GM19455 (cell line): Measurements from ENCODE around the gene TBL3.
A peak's percentile ranks its signal among the peaks of the same experiment; 100 is the strongest.
"Not testable (repeated sequence)": the region's sequence is repeated elsewhere in the genome, so short reads cannot be mapped to it uniquely, and the experiment has no call there.

ENCODE experiments used
- ATAC-seq: cut with Tn5 transposase; IDR thresholded peaks from one replicate; pipeline ENCODE4 v1.9.1; 2021; ENCODE audit not compliant: unreplicated experiment

Gene TBL3

DNA sequence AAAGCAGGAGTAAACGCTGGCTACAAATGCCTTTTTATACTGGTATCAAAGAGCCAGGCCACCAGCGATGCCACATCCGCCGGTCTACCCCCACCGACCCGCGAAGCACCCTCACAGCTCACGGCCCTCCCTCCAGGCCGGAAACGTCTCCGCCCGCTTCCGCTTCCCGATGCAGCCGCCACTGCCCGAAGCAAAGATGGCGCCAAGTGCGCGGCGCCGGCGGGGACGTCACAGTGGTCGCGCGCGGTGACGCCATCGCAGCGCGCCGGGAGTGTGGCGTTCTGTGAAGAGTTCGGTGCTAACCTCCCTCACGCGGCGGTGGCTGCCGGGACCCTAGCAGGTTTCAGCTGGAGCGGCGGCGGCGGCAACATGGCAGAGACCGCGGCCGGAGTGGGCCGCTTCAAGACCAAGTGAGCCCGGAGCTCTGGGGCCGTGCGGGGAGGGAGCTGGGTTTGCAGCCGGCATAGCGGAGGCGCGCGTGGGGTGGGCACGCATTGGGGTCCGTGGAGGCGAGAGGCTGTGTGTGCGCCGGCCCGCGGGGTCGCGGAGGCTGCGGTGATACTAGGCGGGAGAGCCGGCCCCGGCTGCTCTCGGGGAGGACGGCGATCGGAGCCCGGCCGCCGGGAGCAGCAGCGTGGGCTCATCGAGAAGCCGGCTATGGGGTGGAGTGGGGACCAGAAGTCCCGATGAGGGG, at the start of gene TBL3:
Gene TBL3 (plus strand): TSS at position 258 of the 694 bp plus-strand sequence. CDS start 112 bp downstream, at position 370.
- ATAC-seq: peak; percentile 74

- no peak for ATAC-seq
Measured at GRCh38 chr16:1922357-1922756, 49.5 kb upstream of the TBL3 start.

GRCh38 chr16:1923299-1924034, 48.4 kb upstream of the TBL3 start:
- no peak for ATAC-seq

GRCh38 chr16:1924095-1924494, 47.8 kb upstream of the TBL3 start:
- ATAC-seq: no peak

GRCh38 chr16:1926271-1926670, 45.6 kb upstream of the TBL3 start:
- no peak for ATAC-seq

DNA sequence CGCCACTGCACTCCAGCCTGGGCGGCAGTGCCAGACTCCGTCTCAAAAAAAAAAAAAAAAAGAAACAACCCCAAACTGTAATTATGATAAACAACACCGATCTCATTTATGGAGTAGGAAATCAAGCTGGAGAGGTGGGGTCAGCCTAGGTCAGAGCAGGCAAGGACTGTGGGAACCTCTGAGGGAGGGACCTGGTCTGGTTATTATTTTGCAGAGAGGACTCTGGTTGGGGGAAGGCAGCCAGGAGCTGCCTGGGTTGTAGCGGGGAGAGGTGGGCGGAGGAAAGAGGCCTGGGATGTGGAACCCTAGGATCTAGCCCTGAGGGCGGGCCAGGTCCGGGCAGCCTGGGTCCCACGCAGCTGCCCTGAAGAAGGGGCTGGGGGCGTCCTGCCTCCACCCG, 42.7 kb upstream of the TBL3 start:
- no peak for ATAC-seq

- peak; percentile 79 for ATAC-seq
Measured at GRCh38 chr16:1929578-1930337, 42.1 kb upstream of the TBL3 start.

- ATAC-seq: no peak
Measured at GRCh38 chr16:1930338-1930720, 41.5 kb upstream of the TBL3 start.

GRCh38 chr16:1932050-1933028, 39.5 kb upstream of the TBL3 start:
- no peak for ATAC-seq

GRCh38 chr16:1933097-1933661, 38.7 kb upstream of the TBL3 start:
- ATAC-seq: no peak

GRCh38 chr16:1936945-1937479, 34.8 kb upstream of the TBL3 start:
- ATAC-seq: no peak

- ATAC-seq: no peak
Measured at GRCh38 chr16:1938316-1938715, 33.5 kb upstream of the TBL3 start.

GRCh38 chr16:1938910-1939309, 32.9 kb upstream of the TBL3 start:
- no peak for ATAC-seq

DNA sequence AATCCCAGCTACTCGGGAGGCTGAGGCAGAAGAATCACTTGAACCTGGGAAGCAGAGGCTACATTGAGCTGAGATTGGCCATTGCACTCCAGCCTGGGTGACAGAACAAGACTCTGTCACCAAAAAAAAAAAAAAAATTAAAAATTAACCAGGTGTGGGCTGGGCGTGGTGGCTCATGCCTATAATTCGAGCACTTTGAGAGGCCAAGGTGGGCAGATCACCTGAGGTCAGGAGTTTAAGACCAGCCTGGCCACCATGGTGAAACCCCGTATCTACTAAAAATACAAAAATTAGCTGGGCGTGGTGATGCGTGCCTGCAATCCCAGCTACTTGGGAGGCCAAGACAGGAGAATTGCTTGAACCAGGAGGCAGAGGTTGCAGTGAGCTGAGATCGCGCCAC, 32.0 kb upstream of the TBL3 start:
- ATAC-seq: not testable (repeated sequence)

- no peak for ATAC-seq
Measured at GRCh38 chr16:1940273-1941161, 31.3 kb upstream of the TBL3 start.

DNA sequence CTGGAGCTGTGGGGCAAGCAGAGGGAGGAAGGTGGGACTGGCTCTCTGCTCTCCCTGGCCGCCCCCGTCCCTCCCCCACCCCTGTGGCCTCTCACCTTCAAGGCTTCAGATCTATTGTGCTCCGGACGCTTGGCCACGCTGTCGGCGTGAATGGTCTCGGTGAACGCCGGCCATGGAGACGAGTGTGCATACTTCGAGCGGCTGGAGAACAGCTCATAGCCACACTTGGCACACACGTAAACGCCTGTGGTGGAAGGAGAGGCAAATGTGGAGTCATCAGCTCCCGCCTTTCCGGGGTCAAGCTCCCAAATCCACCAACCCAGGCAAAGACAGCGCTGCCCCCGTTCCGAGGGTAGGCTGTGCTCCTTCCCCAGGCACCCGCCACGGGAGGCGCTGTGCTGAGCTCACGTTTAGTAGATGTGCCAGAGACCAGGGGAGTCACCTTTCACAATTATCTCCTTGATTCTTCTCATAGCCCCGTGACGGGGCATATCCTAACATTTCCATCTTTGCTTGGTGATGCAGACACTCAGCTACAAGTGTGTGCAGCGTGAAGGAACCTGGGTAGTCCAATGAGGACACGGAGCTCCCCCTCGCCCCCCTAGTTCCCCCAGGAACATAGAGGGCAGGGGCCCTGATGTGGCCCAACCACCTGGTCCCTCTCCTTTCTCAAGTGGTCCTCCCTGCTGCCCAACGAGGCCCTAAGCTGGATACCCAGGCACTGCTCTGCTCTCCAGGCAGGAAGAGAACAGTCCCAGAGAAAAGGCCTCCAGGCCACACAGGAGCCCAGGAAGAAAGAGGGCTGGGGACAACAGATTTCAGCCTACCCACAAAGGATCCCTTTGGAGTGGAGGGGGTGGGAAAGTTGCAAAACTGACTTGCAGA, 30.4 kb upstream of the TBL3 start:
- ATAC-seq: no peak

DNA sequence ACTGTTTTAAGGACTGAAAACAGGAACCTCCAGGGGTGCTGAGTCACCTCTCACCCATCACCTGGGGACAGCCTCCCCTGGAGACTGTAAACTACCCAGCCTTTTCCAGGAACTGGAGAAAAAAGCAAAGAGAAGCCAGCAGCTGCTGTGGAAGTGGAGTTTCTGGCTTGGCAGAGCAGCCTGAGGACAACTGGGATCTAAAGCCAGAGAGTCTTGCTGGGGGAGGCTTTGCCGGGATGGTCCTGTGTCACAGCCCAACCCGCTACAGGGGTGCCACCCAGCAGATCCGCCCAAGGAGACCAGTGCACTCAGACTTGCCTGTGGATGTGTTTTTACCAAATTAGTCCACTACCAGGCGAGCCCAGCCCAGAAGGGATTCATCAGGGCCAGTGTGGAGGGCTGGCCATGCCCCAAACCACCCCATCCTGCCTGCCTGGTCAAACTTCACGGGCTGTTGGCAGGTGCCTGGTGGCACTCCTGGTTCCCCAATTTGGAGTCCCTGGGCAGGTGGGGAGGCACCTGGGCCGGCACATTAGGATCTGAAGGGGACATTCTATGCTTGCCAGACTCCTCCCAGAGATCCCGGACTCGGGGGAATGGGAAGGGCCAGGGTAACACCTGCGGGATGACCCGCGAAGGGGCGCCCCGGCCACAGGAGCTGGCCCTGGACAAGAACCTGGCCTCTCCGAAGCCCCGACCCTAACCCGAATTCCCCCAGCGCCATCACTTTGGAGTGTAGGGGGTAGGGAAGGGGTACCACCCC, 29.6 kb upstream of the TBL3 start:
- ATAC-seq: no peak
